AG04450 (cell line): Measurements from ENCODE around the gene DEFB112. TPM values are rescaled to one million over a fixed set of nuclear protein-coding genes. Genes with fewer than 3 reads are reported as not detected.

Source experiments
- CTCF ChIA-PET: fragments of 300-600, 350-600 bp; formaldehyde crosslinking; extraction: SDS; loops from one replicate; lab custom pipeline; 2022; ENCODE audit warnings: antibody characterized with exemption, inconsistent platforms; lab: Charles Lee
- POLR2A ChIA-PET: fragments of 350-600 bp; formaldehyde crosslinking; extraction: SDS; loops from one replicate; lab custom pipeline; 2021; ENCODE audit warnings: antibody characterized with exemption, inconsistent platforms; lab: Yijun Ruan, JAX
- DNase-seq: peaks from one replicate; pipeline ENCODE4 v3.0.0-alpha.2; 2011; ENCODE audit warnings: low read depth, low spot score
- H3K27ac ChIP-seq: one replicate; pipeline ENCODE4 v1.5.1; 2012; ENCODE audit warnings: low read depth, low read length, control low read depth
- H3K27me3 ChIP-seq: one replicate; pipeline ENCODE4 v1.6.0; 2012; ENCODE audit warnings: low read length; ENCODE audit not compliant: control insufficient read depth, insufficient read depth
- H3K4me3 ChIP-seq: 2 replicates; pipeline ENCODE4 v1.5.1; 2011; ENCODE audit warnings: mild to moderate bottlenecking, low read depth, low read length, control low read depth
- H3K9me3 ChIP-seq: 2 replicates; pipeline ENCODE4 v1.5.1; 2012; ENCODE audit warnings: low read length; ENCODE audit not compliant: control insufficient read depth, insufficient read depth
- polyA plus RNA-seq: library from polyadenylated mRNA; depleted of rRNA; stranded (reverse); fragments of >200 nt; gene quantifications from 2 replicates; pipeline ENCODE4 v1.2.3, GENCODE V29; 2011
- TF ChIP-seq, protein P1 (sequence below): IDR thresholded peaks from 2 replicates; pipeline ENCODE4 v1.5.1; 2011; ENCODE audit warnings: low read depth, low read length, control low read depth, inconsistent platforms

DEFB112 gene
- polyA plus RNA-seq, 1 experiment = not detected

DNA sequence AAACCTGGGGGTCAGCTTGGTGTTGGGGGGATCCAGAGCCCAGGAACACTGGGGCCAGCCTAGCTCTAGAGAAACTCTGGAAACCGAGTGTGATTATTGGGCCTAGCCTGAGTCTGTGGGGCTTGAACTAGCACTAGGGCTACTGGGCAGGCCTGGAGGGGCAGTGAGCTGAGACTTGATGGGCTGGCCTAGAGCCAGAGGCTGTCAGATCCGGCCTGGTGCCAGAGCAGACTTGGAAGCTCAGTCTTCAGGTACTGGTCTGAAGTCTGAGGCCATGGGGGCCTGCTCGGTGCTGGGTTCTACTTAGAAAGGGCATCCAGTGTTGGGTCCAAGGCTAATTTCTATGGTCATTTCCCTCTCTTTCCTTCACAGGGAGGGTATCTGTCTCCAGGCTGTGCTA is 2.7 kb downstream of the DEFB112 start:
- DNase-seq = no peak
- H3K4me3 ChIP-seq = no peak overlapping the region
- H3K27me3 ChIP-seq = no peaks in the 10 kb centered on the region
- TF ChIP-seq, protein P1, sequence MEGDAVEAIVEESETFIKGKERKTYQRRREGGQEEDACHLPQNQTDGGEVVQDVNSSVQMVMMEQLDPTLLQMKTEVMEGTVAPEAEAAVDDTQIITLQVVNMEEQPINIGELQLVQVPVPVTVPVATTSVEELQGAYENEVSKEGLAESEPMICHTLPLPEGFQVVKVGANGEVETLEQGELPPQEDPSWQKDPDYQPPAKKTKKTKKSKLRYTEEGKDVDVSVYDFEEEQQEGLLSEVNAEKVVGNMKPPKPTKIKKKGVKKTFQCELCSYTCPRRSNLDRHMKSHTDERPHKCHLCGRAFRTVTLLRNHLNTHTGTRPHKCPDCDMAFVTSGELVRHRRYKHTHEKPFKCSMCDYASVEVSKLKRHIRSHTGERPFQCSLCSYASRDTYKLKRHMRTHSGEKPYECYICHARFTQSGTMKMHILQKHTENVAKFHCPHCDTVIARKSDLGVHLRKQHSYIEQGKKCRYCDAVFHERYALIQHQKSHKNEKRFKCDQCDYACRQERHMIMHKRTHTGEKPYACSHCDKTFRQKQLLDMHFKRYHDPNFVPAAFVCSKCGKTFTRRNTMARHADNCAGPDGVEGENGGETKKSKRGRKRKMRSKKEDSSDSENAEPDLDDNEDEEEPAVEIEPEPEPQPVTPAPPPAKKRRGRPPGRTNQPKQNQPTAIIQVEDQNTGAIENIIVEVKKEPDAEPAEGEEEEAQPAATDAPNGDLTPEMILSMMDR = no peak
- CTCF ChIA-PET = no interaction called here
- POLR2A ChIA-PET = no interaction called here
- H3K27ac ChIP-seq = no peak overlapping the region
- no peaks in the 10 kb centered on the region for H3K9me3 ChIP-seq

DNA sequence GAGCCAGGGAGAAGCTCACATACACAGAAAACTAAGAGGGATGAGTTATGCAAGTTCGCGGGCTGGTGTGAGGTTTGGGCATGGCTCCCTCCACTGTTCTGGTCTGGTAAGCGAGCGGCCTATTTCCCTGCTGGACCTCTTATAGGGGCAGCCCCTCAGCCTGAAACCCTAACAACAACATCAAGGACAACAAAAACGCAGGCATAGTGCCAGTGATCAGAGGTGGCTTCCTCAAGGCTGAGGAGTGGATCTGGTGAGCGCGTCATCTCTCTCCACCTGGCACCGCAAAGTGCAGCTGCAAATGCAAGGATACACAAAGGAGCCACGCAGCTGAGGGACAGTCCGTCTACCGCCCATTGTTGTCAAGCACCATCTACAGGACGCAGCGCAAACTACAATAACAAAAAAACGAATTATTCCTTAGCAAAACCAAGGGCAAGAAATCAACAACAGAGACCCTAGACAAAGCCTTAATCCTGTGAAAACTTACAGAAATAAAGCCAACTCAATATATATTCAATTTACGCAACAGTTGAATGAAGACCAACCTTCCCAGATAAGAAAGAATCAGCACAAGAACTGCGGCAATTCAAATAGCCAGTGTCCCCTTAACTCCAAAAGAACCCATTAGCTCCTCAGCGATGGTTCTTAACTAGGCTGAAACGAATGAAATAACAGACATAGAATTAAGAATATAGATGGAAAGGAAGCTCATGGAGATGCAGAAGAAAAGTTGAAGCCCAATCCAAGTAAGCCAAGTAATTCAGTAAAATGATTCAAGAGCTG is 18.8 kb downstream of the DEFB112 start:
- Histone ChIP-seq H3K9me3 (no peaks in the 10 kb centered on the region), H3K4me3 (no peak overlapping the region), H3K27me3 (no peaks in the 10 kb centered on the region), H3K27ac (no peak overlapping the region)
- TF ChIP-seq, protein P1 = peak; percentile 52
- ChIA-PET POLR2A (no interaction called here), CTCF (interaction anchor here (0.8 to 1.2 kb wide), 3 partner anchors 13 to 163 kb away, joined by 3 to 5 read pairs (median 3); no protein-coding TSS in a partner anchor)
- no peak for DNase-seq

DNA sequence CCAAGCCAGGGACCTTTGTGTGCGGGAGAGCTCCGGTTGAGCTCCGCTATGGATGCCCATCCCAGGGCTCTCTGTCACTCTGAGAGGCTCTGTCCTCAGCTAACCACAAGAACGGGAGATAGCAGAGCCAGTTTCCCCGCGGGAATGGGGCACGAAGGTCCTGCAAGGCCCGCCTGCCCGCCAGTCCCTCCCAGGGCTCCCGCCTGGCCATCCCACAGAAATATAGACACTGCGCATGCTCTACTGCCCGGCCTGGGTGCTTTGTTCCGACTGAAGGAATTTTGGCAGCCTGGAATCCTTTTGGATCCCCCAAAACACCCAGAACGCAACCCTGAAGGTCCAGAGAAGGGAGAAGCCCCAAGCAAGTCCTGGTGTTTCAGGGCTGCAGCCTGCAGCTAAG is 19.4 kb downstream of the DEFB112 start:
- CTCF ChIA-PET = interaction anchor here (0.6 to 0.9 kb wide), 2 partner anchors 163 to 200 kb away, joined by 3 read pairs; no protein-coding TSS in a partner anchor
- no peaks in the 10 kb centered on the region for H3K9me3 ChIP-seq
- H3K27me3 ChIP-seq = no peaks in the 10 kb centered on the region
- TF ChIP-seq, protein P1 = no peak
- no peak overlapping the region for H3K4me3 ChIP-seq
- DNase-seq = no peak
- POLR2A ChIA-PET = no interaction called here
- no peak overlapping the region for H3K27ac ChIP-seq

DNA sequence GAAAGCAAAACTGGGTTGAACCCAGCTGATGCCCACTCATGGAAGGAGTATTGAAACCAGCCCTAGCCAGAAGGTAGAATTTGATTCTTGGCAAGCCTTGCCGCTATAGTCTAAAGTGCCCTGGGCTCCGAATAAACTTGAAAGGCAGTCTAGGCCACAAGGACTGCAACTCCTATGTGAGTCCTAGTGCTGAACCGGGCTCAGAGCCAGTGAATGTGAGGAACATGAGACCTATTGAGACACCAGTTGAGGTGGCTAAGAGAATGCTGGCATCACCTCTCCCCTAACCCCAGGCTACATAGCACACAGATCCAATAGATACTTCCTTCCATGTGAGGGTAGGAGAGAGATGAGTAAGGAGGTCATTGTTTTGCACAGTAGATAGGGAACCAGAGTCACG is 24.5 kb downstream of the DEFB112 start:
- no peaks in the 10 kb centered on the region for H3K27me3 ChIP-seq
- no peaks in the 10 kb centered on the region for H3K9me3 ChIP-seq
- POLR2A ChIA-PET = no interaction called here
- no peak for DNase-seq
- CTCF ChIA-PET = no interaction called here
- H3K27ac ChIP-seq = no peak overlapping the region
- TF ChIP-seq, protein P1 = no peak
- H3K4me3 ChIP-seq = no peak overlapping the region

DNA sequence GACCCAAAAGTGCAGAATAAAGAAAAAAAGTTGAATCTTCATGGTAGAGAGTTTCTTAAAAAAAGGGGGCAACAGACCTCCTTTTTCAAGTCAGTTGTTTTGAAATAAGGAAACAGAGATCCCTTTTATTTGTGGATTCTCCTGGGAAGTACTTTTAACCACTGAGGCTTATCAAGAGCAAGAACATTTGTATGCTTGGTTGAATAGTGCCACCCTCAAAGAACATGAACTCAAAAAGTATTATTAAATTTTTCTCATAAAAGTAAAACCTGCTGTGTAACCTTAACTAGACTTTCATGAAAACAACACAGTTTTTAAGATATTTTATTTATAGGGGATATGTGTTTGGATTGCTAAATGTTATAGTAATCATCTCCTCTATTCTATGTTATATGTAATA is 27.8 kb downstream of the DEFB112 start, which contains the start of gene DEFB110:
TSS of gene DEFB110 (minus strand) at position 101 of the 400 bp plus-strand sequence. CDS start at position 42, 59 bp downstream.
- POLR2A ChIA-PET = no interaction called here
- CTCF ChIA-PET = no interaction called here
- DNase-seq = no peak
- H3K27me3 ChIP-seq = no peaks in the 10 kb centered on the region
- H3K4me3 ChIP-seq = no peak within 1 kb of the TSS
- TF ChIP-seq, protein P1 = no peak
- H3K27ac ChIP-seq = no peak within 1 kb of the TSS
- no peaks in the 10 kb centered on the region for H3K9me3 ChIP-seq
